Dedifferentiated amniotic fluid mesenchymal stem cell (primary cell): ENCODE data around the gene COL21A1.

Source experiments
- DNase-seq: peaks from one replicate; pipeline ENCODE4 v3.0.0-alpha.2; 2016; ENCODE audit errors: extremely low spot score

COL21A1 gene

GRCh38 chr6:56245903-56246351 lies 1.5 kb downstream of the COL21A1 start:
- peak; percentile 73 for DNase-seq

GRCh38 chr6:56244528-56245253 lies 2.7 kb downstream of the COL21A1 start:
- no peak for DNase-seq

GRCh38 chr6:56244089-56244488 lies 3.3 kb downstream of the COL21A1 start:
- DNase-seq = no peak

GRCh38 chr6:56243518-56244070 lies 3.8 kb downstream of the COL21A1 start:
- no peak for DNase-seq

- no peak for DNase-seq
Observed at GRCh38 chr6:56242346-56242745, 5.0 kb downstream of the COL21A1 start.

- DNase-seq = no peak
Observed at GRCh38 chr6:56241124-56241802, 6.1 kb downstream of the COL21A1 start.

- no peak for DNase-seq
Observed at GRCh38 chr6:56238352-56238751, 9.0 kb downstream of the COL21A1 start.

GRCh38 chr6:56235245-56235644 lies 12.1 kb downstream of the COL21A1 start:
- no peak for DNase-seq

GRCh38 chr6:56232436-56232835 lies 14.9 kb downstream of the COL21A1 start:
- no peak for DNase-seq

GRCh38 chr6:56231827-56232226 lies 15.6 kb downstream of the COL21A1 start:
- no peak for DNase-seq

GRCh38 chr6:56230976-56231566 lies 16.3 kb downstream of the COL21A1 start:
- DNase-seq = no peak

GRCh38 chr6:56227071-56227879 lies 20.1 kb downstream of the COL21A1 start:
- DNase-seq = peak; percentile 70

- no peak for DNase-seq
Observed at GRCh38 chr6:56223995-56224394, 23.4 kb downstream of the COL21A1 start.

- peak; percentile 48 for DNase-seq
Observed at GRCh38 chr6:56222499-56222898, 24.9 kb downstream of the COL21A1 start.

- DNase-seq = no peak
Observed at GRCh38 chr6:56220078-56220477, 27.3 kb downstream of the COL21A1 start.

GRCh38 chr6:56214703-56215101 lies 32.7 kb downstream of the COL21A1 start:
- DNase-seq = no peak

GRCh38 chr6:56214041-56214702 lies 33.2 kb downstream of the COL21A1 start:
- no peak for DNase-seq

- DNase-seq = no peak
Observed at GRCh38 chr6:56211724-56212123, 35.7 kb downstream of the COL21A1 start.

GRCh38 chr6:56204134-56204533 lies 43.2 kb downstream of the COL21A1 start:
- no peak for DNase-seq

- no peak for DNase-seq
Observed at GRCh38 chr6:56199956-56200355, 47.4 kb downstream of the COL21A1 start.

- DNase-seq = no peak
Observed at GRCh38 chr6:56193846-56194245, 53.5 kb downstream of the COL21A1 start.
